SK-N-SH (cell line): ENCODE measurements around the gene ZDHHC18.

Experiments
- NFIC ChIP-seq: IDR thresholded peaks from 2 replicates; pipeline ENCODE4 v1.4.0; 2012; ENCODE audit warnings: borderline replicate concordance
- RCOR1 ChIP-seq: fragments of 150-350 bp; IDR thresholded peaks from 2 replicates; pipeline ENCODE4 v1.6.1; 2017; ENCODE audit warnings: antibody characterized with exemption, low read length
- YY1 ChIP-seq: IDR thresholded peaks from 2 replicates; pipeline ENCODE4 v1.4.0; 2012; ENCODE audit warnings: low read depth, mild to moderate bottlenecking

DNA sequence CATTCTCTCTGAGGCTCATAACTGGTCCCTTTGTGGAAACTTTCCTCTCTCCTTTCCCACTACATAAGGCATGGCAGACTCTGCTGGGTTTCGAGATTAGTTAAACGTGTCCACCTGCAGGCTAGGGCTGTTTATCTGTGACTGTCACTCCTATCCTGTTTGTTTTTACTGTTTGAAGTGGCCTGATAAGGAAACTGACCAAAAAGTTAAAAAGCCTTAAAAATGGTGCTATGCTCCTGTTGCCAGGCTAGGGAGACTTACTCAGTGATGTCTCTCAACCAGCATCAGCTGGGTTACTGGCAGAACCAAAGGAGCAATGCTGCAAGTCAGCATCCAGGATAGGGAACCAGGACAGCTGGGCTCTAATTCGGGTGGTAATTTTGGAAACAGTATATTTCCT lies 34.9 kb upstream of the ZDHHC18 start:
- TF ChIP-seq RCOR1, result no peak
- no peak for TF ChIP-seq YY1
- no peak for TF ChIP-seq NFIC
